AG04450 (cell line): ENCODE measurements around the gene MYO9B. TPM values are rescaled to one million over a fixed set of nuclear protein-coding genes. Genes with fewer than 3 reads are reported as not detected.

ENCODE experiments used
- CTCF ChIA-PET: fragments of 300-600, 350-600 bp; formaldehyde crosslinking; extraction: SDS; loops from one replicate; lab custom pipeline; 2022; ENCODE audit warnings: antibody characterized with exemption, inconsistent platforms; lab: Charles Lee
- POLR2A ChIA-PET: fragments of 350-600 bp; formaldehyde crosslinking; extraction: SDS; loops from one replicate; lab custom pipeline; 2021; ENCODE audit warnings: antibody characterized with exemption, inconsistent platforms; lab: Yijun Ruan, JAX
- DNase-seq: peaks from one replicate; pipeline ENCODE4 v3.0.0-alpha.2; 2011; ENCODE audit warnings: low read depth, low spot score
- H3K27ac ChIP-seq: one replicate; pipeline ENCODE4 v1.5.1; 2012; ENCODE audit warnings: low read depth, low read length, control low read depth
- H3K27me3 ChIP-seq: one replicate; pipeline ENCODE4 v1.6.0; 2012; ENCODE audit warnings: low read length; ENCODE audit not compliant: control insufficient read depth, insufficient read depth
- H3K4me3 ChIP-seq: 2 replicates; pipeline ENCODE4 v1.5.1; 2011; ENCODE audit warnings: mild to moderate bottlenecking, low read depth, low read length, control low read depth
- H3K9me3 ChIP-seq: 2 replicates; pipeline ENCODE4 v1.5.1; 2012; ENCODE audit warnings: low read length; ENCODE audit not compliant: control insufficient read depth, insufficient read depth
- polyA plus RNA-seq: library from polyadenylated mRNA; depleted of rRNA; stranded (reverse); fragments of >200 nt; gene quantifications from 2 replicates; pipeline ENCODE4 v1.2.3, GENCODE V29; 2011
- TF ChIP-seq, protein P1 (sequence below): IDR thresholded peaks from 2 replicates; pipeline ENCODE4 v1.5.1; 2011; ENCODE audit warnings: low read depth, low read length, control low read depth, inconsistent platforms

MYO9B gene
- polyA plus RNA-seq, 1 experiment, result 34.5 TPM

DNA sequence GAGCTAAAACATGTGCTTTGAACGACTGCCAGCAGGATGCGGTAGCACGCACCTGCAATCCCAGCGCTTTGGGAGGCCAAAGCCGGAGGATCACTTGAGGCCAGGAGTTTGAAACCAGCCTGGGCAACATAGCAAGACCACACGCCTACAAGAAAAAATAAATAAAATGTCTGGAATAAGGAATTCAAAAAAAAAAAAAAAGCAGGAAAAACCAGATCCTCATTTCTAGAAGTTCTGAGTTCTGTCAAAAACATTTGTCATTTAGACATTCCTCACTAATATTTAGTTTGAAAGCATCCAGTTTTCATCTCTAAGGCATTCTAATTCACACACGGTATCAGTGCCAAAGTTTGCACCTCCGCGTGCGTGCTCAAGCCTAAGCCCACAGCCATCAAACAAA, 102.7 kb downstream of the MYO9B start:
- H3K27me3 ChIP-seq, result no peaks in the 10 kb centered on the region
- TF ChIP-seq, protein P1, sequence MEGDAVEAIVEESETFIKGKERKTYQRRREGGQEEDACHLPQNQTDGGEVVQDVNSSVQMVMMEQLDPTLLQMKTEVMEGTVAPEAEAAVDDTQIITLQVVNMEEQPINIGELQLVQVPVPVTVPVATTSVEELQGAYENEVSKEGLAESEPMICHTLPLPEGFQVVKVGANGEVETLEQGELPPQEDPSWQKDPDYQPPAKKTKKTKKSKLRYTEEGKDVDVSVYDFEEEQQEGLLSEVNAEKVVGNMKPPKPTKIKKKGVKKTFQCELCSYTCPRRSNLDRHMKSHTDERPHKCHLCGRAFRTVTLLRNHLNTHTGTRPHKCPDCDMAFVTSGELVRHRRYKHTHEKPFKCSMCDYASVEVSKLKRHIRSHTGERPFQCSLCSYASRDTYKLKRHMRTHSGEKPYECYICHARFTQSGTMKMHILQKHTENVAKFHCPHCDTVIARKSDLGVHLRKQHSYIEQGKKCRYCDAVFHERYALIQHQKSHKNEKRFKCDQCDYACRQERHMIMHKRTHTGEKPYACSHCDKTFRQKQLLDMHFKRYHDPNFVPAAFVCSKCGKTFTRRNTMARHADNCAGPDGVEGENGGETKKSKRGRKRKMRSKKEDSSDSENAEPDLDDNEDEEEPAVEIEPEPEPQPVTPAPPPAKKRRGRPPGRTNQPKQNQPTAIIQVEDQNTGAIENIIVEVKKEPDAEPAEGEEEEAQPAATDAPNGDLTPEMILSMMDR, result no peak
- no peak overlapping the region for H3K27ac ChIP-seq
- ChIA-PET POLR2A (interaction anchor here (0.7 kb wide), 1 partner anchor 44 kb away, joined by 6 read pairs; no protein-coding TSS in a partner anchor), CTCF (no interaction called here)
- DNase-seq, result no peak
- H3K4me3 ChIP-seq, result no peak overlapping the region
- no peaks in the 10 kb centered on the region for H3K9me3 ChIP-seq

DNA sequence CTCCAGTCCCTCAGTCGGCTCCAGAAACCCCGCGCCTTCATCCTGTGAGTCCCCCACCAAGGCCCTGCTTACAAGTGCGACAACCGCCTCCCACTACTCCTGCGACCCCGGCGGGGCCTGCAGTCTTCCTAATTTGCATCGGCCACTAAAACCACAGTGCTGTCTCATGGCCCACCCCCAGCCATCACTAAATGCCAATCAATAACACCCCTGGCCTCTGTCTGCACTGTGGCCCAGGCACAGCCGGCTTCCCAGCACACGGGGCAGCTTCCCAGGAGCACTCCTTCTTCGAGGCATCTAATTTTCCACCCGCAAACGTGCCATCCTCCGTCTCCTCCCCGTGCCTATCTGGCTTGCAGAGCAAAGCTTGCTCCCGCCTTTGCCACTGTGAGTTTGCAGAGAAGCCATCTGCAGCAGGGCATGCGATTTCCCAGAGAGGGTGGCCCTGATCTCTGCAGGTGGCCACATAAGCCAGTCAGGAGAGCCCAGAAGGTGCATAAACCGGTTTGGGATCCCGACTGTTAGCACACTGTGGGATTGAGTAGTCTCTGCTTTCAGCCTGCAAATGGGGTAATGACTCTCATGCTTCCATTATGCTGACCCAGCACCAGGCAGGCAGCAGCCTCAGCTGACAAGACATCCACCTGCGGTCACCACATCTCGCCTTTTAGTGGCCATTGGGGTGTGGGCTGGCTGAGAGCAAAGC, 105.6 kb downstream of the MYO9B start:
- ChIA-PET CTCF (no interaction called here), POLR2A (no interaction called here)
- DNase-seq, result no peak
- Histone ChIP-seq H3K27me3 (no peaks in the 10 kb centered on the region), H3K27ac (no peak overlapping the region), H3K9me3 (no peaks in the 10 kb centered on the region), H3K4me3 (no peak overlapping the region)
- TF ChIP-seq, protein P1, result no peak

DNA sequence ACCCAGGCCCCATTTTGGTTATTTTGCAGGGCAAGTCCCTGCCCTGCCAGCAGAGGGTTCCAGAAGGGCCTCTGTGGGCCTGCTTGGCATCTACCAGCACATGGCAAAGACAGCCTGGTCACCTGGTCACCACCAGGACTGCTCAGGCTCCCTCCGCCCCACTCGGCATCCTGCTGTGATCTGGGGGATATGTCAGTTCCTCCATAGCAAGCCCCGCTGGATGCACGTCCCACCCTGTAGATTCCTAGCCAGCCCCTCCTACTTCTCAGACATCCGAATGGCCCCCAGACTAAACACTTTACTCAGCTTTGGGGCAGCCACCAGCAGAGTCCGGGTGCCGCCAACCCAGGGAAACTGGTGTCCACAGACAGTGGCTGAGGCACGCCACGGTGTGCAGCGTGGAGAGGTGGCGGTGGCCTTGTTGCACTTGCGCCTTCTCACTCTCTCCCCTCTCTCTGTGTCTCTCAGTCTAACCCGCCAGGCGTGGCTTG, 107.7 kb downstream of the MYO9B start:
- H3K9me3 ChIP-seq, result no peaks in the 10 kb centered on the region
- ChIA-PET CTCF (no interaction called here), POLR2A (no interaction called here)
- DNase-seq, result no peak
- H3K27ac ChIP-seq, result no peak overlapping the region
- no peak overlapping the region for H3K4me3 ChIP-seq
- no peaks in the 10 kb centered on the region for H3K27me3 ChIP-seq
- TF ChIP-seq, protein P1, result no peak

DNA sequence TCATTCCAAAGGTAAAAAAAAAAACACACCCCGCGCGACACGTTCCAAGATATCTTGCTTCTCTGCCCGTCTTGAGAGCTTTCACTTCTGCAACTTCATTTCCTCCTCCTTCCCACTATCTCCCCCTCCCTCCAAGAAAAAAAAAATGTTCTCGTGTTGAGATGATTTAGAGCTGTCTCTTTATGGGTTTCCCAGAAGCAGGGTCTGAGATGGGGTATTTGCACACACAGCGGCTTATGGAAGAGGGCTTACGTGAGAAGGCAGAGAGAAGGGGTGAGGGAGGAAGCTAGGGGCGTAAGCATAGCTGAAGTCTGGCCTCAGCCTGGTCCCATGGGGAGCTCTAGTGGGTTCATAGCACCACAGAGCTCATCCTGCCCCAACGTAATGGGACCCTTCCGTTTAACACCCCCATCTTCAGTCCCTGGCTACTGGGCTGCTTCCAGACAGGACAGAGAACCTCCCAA, 108.3 kb downstream of the MYO9B start:
- H3K27me3 ChIP-seq, result no peaks in the 10 kb centered on the region
- ChIA-PET CTCF (no interaction called here), POLR2A (no interaction called here)
- no peak overlapping the region for H3K27ac ChIP-seq
- no peak overlapping the region for H3K4me3 ChIP-seq
- DNase-seq, result no peak
- no peaks in the 10 kb centered on the region for H3K9me3 ChIP-seq
- TF ChIP-seq, protein P1, result no peak

DNA sequence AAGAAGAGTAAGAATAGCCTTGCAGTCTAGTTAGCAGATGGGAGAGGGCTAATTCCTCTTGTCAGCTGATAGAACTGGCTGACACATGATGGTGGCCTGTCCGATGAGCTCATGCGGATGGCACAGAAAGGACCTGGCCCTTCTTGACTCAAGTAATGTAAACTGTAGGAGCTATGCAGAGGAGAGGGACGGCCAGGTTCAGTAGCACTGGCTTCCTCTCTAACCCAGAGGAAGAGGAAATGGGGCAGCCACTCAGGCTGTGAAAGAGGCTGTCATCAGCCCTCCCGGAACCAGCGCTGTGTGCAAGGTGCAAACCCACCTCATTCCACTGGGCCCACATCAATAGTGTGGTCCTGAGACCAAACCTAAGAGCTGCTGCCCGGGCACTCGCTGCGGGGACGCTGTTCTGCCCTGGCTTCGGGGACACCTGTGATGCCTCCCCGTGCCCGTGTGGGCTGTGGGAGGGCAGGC, 108.8 kb downstream of the MYO9B start:
- TF ChIP-seq, protein P1, result no peak
- H3K9me3 ChIP-seq, result no peaks in the 10 kb centered on the region
- CTCF ChIA-PET, result no interaction called here
- no peak for DNase-seq
- no peaks in the 10 kb centered on the region for H3K27me3 ChIP-seq
- POLR2A ChIA-PET, result no interaction called here
- H3K4me3 ChIP-seq, result no peak overlapping the region
- no peak overlapping the region for H3K27ac ChIP-seq
